SK-N-MC (cell line): ENCODE measurements around the gene CAMSAP1.
"Not testable (repeated sequence)": the region's sequence is repeated elsewhere in the genome, so short reads cannot be mapped to it uniquely, and the experiment has no call there.

Experiments used
- DNase-seq: peaks from one replicate; pipeline ENCODE4 v3.0.0-alpha.2; 2011; ENCODE audit warnings: low read depth, low spot score
- H3K27ac ChIP-seq: fragments of 200-600 bp; sonication (generic); 2 replicates; pipeline ENCODE4 v1.5.1; 2016; ENCODE audit warnings: mixed run types
- H3K36me3 ChIP-seq: fragments of 200-600 bp; sonication (generic); 2 replicates; pipeline ENCODE4 v1.6.1; 2017; ENCODE audit warnings: antibody characterized with exemption, low read length, mixed read lengths; ENCODE audit not compliant: insufficient read depth
- H3K4me3 ChIP-seq: fragments of 200-600 bp; sonication (generic); 2 replicates; pipeline ENCODE4 v1.5.1; 2016
- H3K9ac ChIP-seq: fragments of 200-600 bp; sonication (generic); 2 replicates; pipeline ENCODE4 v1.8.0; 2017; ENCODE audit warnings: mixed run types, mixed read lengths; ENCODE audit not compliant: insufficient read length
- H3K9me3 ChIP-seq: fragments of 200-600 bp; sonication (generic); 2 replicates; pipeline ENCODE4 v1.6.1; 2017; ENCODE audit warnings: low read depth, mild to moderate bottlenecking, antibody characterized with exemption, low read length, moderate library complexity, mixed read lengths
- EZH2 ChIP-seq: fragments of 200-600 bp; sonication (generic); IDR thresholded peaks from one replicate; pipeline ENCODE4 v1.6.1; 2017; ENCODE audit warnings: antibody characterized with exemption
- FOXP2 ChIP-seq: optimal IDR thresholded peaks from 2 replicates; pipeline ENCODE3; 2011; ENCODE audit warnings: mild to moderate bottlenecking, moderate library complexity; ENCODE audit not compliant: insufficient read depth; ENCODE audit errors: extremely low read length, control extremely low read depth
- POLR2AphosphoS5 ChIP-seq: IDR thresholded peaks from 2 replicates; pipeline ENCODE4 v1.6.1; 2012; ENCODE audit warnings: mild to moderate bottlenecking, low read depth, low read length, borderline replicate concordance

Gene CAMSAP1

GRCh38 chr9:135924628-135925338, 17.4 kb upstream of the CAMSAP1 start:
- Histone ChIP-seq H3K9me3 (no peaks in the 10 kb centered on the region), H3K9ac (no peak overlapping the region), H3K4me3 (no peak overlapping the region), H3K27ac (no peak overlapping the region), H3K36me3 (no peaks in the 10 kb centered on the region)
- TF ChIP-seq POLR2AphosphoS5 (no peak), EZH2 (no peak), FOXP2 (no peak)
- no peak for DNase-seq

- Histone ChIP-seq H3K9ac (no peak overlapping the region), H3K4me3 (no peak overlapping the region), H3K27ac (no peak overlapping the region), H3K9me3 (no peaks in the 10 kb centered on the region), H3K36me3 (no peaks in the 10 kb centered on the region)
- no peak for DNase-seq
- TF ChIP-seq FOXP2, result no peak
- TF ChIP-seq POLR2AphosphoS5, result no peak
- TF ChIP-seq EZH2, result no peak
These were observed 16.2 kb upstream of the CAMSAP1 start for GRCh38 chr9:135923508-135923907.

- Histone ChIP-seq H3K27ac (no peak overlapping the region), H3K4me3 (no peak overlapping the region), H3K36me3 (no peaks in the 10 kb centered on the region), H3K9me3 (no peaks in the 10 kb centered on the region; the same call in 1 of the 2 replicates), H3K9ac (no peak overlapping the region)
- no peak for TF ChIP-seq EZH2
- no peak for TF ChIP-seq POLR2AphosphoS5
- TF ChIP-seq FOXP2, result no peak
- no peak for DNase-seq
These were observed 14.5 kb upstream of the CAMSAP1 start for GRCh38 chr9:135921749-135922310.

DNA sequence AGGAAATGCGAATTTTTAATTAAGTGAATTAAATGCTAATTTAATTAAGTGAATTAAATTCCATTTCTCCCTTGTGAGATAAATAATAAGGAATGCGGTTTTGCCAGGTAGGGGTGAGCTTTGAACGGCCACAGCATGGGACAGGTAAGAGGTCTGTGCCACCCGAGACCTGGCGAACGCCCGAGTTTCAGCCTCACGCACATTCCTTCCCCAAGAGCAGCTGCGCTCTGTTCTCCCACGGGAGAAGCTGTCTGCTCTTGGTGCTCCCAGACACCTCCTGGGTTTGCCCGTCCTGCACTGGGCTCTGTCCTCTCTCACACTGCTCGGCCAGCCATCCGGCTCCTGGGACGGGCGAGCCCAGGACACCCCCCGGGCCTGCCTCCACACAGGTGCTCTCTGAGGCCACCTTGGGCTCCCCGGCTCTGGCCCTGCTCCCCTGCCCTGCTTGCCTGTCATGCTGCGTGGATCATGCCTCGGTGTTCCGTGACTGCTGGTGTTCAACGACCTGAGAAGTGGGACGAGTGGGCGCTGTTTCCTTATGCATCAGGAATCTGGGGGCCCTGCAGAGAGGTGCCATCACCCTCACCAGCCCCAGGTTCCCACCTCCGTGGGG, 13.7 kb upstream of the CAMSAP1 start:
- no peak overlapping the region for H3K4me3 ChIP-seq
- DNase-seq, result no peak
- peaks cover 4% of the 10 kb centered on the region for H3K36me3 ChIP-seq
- TF ChIP-seq EZH2 (no peak), FOXP2 (no peak), POLR2AphosphoS5 (no peak)
- no peak overlapping the region for H3K9ac ChIP-seq
- H3K27ac ChIP-seq, result no peak overlapping the region
- H3K9me3 ChIP-seq, result peaks cover 2% of the 10 kb centered on the region; the same call in 1 of the 2 replicates

DNA sequence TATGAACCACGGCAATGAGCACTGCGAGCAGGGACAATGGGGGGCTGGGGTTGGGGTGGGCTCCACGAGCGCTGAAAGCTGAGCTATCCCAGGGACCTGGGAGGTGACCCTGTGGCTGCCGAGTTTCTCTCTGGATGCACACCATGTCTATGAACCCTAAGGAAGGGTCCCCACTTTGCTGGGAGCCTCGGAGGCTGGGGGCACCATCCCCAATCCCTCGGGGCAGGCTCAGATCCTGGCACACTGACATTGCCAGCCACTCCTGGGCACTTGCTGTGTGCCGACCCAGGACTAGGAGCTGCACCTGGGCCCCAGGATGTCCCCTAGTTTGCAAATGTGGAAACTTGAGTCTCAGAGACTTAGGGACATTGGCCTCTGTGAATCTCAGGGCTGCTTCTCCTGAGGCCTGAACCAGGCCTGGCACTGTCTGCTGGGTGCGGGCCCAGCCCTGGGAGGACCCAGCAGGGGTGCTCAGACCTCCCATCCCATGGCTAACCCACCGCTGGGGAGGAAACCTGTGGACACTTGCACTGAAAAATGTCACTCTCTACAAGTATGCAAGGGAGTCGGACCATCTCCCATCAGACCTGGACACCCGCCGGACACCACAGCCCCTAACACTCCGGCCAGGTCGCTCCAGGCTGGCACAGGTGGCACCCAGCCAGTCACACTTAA, 13.0 kb upstream of the CAMSAP1 start:
- H3K9ac ChIP-seq, result no peak overlapping the region
- DNase-seq, result no peak
- H3K4me3 ChIP-seq, result no peak overlapping the region

DNA sequence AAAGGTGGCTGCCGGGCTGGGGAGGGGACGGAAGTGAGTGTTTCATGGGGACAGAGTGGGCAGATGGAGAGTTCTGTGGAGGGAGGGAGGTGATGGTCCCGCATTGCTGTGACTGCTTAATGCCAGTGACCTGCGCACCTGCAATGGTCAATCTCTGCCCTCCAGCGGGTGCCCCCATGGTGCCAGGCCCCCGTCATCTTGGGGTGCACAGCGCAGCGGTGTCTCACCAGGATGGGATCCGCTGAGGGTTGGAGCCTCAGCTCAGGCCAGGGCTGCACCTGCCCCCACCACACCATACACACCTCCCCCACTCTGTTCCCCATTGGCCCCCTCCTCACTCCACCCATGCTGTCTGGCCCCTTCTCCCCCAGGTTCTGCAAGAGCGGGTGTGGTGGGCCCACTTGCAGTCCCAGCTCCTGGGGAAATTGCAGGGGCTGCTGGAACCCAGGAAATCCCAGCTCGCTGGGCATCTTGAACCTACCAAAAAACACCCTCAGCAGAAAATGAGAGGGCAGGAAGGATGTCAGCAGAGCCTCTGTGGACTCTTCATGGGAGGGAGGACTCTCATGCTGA, 12.1 kb upstream of the CAMSAP1 start:
- H3K27ac ChIP-seq, result no peak overlapping the region
- no peak for DNase-seq
- no peak overlapping the region for H3K9ac ChIP-seq
- peaks cover 21% of the 10 kb centered on the region for H3K36me3 ChIP-seq
- TF ChIP-seq EZH2 (no peak), POLR2AphosphoS5 (no peak; the same call in 1 of the 2 replicates), FOXP2 (no peak)
- no peak overlapping the region for H3K4me3 ChIP-seq
- peaks cover 9% of the 10 kb centered on the region; the same call in 1 of the 2 replicates for H3K9me3 ChIP-seq

More for the DNA sequence above, 13.0 kb upstream of the CAMSAP1 start:
- TF ChIP-seq POLR2AphosphoS5, result no peak; the same call in 1 of the 2 replicates
- no peak for TF ChIP-seq EZH2
- TF ChIP-seq FOXP2, result no peak
- no peak overlapping the region for H3K27ac ChIP-seq
- H3K9me3 ChIP-seq, result peaks cover 6% of the 10 kb centered on the region; the same call in 1 of the 2 replicates
- H3K36me3 ChIP-seq, result peaks cover 11% of the 10 kb centered on the region

DNA sequence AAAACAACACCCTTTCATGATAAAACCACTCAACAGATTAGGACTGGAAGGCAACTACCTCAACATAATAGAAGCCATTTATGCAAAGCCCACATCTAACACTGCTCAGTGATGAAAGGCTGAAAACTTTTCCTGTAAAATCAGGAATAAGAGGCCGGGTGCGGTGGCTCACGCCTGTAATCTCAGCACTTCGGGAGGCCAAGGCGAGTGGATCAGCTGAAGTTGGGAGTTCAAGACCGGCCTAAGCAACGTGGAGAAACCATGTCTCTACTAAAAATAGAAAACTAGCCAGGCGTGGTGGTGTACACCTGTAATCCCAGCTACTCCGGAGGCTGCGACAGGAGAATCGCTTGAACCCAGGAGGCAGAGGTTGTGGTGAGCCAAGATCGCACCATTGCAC, 8.9 kb upstream of the CAMSAP1 start:
- H3K9me3 ChIP-seq, result peaks cover 19% of the 10 kb centered on the region; the same call in 1 of the 2 replicates
- H3K36me3 ChIP-seq, result peaks cover 51% of the 10 kb centered on the region
- not testable (repeated sequence) for H3K9ac ChIP-seq, DNase-seq, H3K27ac ChIP-seq, H3K4me3 ChIP-seq

GRCh38 chr9:135914921-135915320, 7.6 kb upstream of the CAMSAP1 start:
- Histone ChIP-seq H3K4me3 (no peak overlapping the region), H3K27ac (no peak overlapping the region), H3K9me3 (peaks cover 19% of the 10 kb centered on the region; the same call in 1 of the 2 replicates), H3K9ac (no peak overlapping the region), H3K36me3 (peaks cover 64% of the 10 kb centered on the region)
- no peak for DNase-seq
- no peak for TF ChIP-seq EZH2
- no peak for TF ChIP-seq POLR2AphosphoS5
- no peak for TF ChIP-seq FOXP2

DNA sequence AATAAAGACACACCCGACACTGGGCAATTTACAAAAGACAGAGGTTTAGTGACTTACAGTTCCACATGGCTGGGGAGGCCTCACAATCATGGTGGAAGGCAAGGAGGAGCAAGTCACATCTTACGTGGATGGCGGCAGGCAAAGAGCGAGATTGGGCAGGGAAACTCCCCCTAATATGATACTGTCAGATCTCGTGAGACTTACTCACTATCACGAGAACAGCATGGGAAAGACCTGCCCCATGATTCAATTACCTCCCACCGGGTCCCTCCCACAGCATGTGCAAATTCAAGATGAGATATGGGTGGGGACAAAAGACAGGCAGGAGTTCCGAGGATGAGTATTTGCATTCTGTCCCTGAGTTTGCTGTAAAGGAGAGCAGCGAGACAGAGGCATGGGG, 3.9 kb upstream of the CAMSAP1 start:
- DNase-seq, H3K4me3 ChIP-seq, H3K9ac ChIP-seq, H3K27ac ChIP-seq: not testable (repeated sequence)
- Histone ChIP-seq H3K36me3 (peaks cover 68% of the 10 kb centered on the region), H3K9me3 (peaks cover 18% of the 10 kb centered on the region; the same call in 1 of the 2 replicates)
